NB4 (cell line): Measurements from ENCODE around the gene KLHL26.

Experiments used
- DNase-seq: peaks from one replicate; pipeline ENCODE4 v3.0.0; 2010; ENCODE audit warnings: low read depth
- H3K4me3 ChIP-seq: one replicate; pipeline ENCODE4 v1.5.1; 2011; ENCODE audit warnings: mild to moderate bottlenecking, low read depth, low read length, moderate library complexity
- MYC ChIP-seq: IDR thresholded peaks from 2 replicates; pipeline ENCODE4 v1.6.1; 2011; ENCODE audit warnings: low read depth, low read length
- POLR2A ChIP-seq: IDR thresholded peaks from 2 replicates; pipeline ENCODE4 v1.6.1; 2011; ENCODE audit warnings: mild to moderate bottlenecking; ENCODE audit not compliant: insufficient read length; ENCODE audit errors: extremely low read depth
- TF ChIP-seq, protein P1 (sequence below): IDR thresholded peaks from 2 replicates; pipeline ENCODE4 v1.6.1; 2011; ENCODE audit warnings: low read depth, low read length
- TF ChIP-seq, protein P2 (sequence below): IDR thresholded peaks from one replicate; pipeline ENCODE4 v1.5.1; 2012; ENCODE audit warnings: low read depth, low read length

Gene KLHL26

DNA sequence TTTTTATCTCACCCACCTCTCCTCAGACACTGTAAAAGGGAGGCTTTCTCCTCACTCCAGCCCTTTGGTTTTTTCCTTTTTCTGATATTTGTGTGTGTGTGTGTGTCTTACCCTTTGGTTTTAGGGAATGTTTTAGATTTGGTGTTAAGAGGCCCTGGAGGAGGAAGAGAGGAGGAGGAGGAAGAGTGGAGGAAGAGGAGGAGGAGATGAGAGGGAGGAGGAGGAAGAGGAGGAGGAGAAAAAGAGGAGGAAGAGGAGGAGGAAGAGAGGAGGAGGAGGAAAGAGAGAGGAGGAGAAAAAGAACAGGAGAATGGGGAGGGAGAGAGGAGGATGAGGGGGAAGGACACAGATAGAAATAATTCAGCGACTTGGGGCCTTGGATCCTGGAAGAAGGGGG, 10.5 kb downstream of the KLHL26 start:
- no peak for DNase-seq
- TF ChIP-seq MYC = no peak
- TF ChIP-seq, protein P1, sequence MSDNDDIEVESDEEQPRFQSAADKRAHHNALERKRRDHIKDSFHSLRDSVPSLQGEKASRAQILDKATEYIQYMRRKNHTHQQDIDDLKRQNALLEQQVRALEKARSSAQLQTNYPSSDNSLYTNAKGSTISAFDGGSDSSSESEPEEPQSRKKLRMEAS = no peak
- TF ChIP-seq, protein P2, sequence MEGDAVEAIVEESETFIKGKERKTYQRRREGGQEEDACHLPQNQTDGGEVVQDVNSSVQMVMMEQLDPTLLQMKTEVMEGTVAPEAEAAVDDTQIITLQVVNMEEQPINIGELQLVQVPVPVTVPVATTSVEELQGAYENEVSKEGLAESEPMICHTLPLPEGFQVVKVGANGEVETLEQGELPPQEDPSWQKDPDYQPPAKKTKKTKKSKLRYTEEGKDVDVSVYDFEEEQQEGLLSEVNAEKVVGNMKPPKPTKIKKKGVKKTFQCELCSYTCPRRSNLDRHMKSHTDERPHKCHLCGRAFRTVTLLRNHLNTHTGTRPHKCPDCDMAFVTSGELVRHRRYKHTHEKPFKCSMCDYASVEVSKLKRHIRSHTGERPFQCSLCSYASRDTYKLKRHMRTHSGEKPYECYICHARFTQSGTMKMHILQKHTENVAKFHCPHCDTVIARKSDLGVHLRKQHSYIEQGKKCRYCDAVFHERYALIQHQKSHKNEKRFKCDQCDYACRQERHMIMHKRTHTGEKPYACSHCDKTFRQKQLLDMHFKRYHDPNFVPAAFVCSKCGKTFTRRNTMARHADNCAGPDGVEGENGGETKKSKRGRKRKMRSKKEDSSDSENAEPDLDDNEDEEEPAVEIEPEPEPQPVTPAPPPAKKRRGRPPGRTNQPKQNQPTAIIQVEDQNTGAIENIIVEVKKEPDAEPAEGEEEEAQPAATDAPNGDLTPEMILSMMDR = no peak
- TF ChIP-seq POLR2A = no peak
- no peak overlapping the region for H3K4me3 ChIP-seq

DNA sequence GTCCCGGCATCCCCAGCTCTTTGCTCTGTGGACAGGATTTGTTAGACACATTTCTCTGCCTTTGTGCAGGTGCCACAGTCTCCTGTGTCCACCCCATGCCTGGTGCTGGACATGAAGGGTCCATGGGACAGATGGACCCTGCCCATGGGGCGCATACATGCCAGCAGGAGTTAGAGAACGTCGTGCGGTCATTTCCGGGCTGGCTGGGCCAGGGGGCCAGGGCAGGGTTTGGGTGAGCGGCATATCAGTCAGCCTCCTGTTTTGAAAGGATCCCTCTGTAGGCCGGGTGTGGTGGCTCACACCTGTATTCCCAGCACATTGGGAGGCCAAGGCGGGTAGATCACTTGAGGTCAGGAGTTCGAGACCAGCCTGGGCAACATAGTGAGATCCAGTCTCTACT, 11.0 kb downstream of the KLHL26 start:
- TF ChIP-seq, protein P1 = no peak
- TF ChIP-seq, protein P2 = no peak
- TF ChIP-seq MYC = no peak
- TF ChIP-seq POLR2A = no peak
- DNase-seq = no peak
- H3K4me3 ChIP-seq = no peak overlapping the region

DNA sequence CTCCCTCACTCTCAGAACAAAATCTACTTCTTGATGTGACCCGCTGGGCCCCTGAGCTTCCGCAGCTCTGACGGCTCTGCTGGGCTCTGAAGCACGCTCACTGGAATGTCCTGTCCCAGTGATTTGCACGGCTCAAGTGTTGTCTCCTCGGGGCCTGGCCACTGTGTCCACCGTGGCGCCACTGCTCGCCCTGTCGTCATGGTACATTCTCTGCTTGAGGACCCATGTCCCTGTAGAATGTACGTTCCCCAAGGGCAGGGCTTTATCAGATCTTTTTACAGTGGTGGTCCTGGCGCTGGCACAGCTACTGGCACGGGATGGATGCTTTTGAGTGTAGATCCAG, 12.1 kb downstream of the KLHL26 start:
- DNase-seq = no peak
- H3K4me3 ChIP-seq = no peak overlapping the region
- TF ChIP-seq POLR2A (no peak), MYC (no peak)

DNA sequence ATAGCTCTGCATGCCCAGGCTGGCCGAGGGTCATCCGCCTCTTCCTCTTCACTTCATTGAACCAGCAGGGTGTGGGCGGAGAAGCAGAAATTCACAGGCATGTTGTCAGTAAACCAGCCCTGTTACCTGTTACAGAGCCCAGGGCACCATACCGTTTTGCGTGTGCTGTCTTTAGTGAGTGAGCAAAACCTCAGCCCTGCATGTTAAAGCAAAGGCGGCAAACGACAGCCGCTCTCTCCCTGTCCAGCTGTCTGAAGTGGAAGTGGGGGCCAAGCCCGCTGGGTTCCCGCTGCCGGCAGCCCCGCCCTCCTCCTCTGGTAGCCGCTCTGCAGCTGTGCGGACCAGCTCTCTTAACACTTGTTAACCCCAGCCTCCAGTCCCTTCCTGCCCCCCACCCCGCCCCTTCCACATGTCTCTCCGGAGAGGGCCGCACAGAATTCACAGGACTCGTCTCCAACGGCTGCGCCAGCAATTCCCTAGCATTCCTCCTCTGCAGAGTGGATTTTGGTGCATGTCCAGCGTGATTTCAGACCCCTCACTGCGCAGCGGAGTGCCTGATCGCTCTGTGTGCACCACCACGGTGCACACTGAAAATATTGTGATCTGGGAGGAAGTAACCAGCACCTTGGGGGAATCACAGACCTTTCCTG, 12.7 kb downstream of the KLHL26 start:
- no peak overlapping the region for H3K4me3 ChIP-seq
- TF ChIP-seq, protein P2 = no peak
- TF ChIP-seq, protein P1 = no peak
- TF ChIP-seq POLR2A (no peak), MYC (no peak)
- no peak for DNase-seq

DNA sequence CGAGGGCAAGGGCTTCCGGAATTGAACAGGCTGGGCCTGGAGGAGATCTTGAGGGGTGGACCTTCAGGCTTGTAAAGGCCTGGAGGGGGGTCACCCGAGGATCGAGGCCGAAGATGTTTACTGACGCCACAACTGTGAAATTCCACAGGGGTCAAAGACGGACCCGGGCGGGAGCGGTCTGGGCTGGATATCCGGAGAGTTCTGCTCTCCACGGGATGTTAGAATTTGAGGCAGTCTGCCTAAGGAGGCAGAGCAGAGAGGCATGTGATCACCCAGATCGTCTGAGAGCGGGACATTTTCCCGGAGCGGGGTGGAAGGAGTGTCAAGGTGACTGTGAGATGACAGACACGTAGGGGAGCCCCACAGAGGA, 13.2 kb downstream of the KLHL26 start:
- H3K4me3 ChIP-seq = no peak overlapping the region
- DNase-seq = no peak
- TF ChIP-seq POLR2A = no peak
- TF ChIP-seq, protein P2 = no peak
- TF ChIP-seq MYC = no peak
- TF ChIP-seq, protein P1 = no peak

DNA sequence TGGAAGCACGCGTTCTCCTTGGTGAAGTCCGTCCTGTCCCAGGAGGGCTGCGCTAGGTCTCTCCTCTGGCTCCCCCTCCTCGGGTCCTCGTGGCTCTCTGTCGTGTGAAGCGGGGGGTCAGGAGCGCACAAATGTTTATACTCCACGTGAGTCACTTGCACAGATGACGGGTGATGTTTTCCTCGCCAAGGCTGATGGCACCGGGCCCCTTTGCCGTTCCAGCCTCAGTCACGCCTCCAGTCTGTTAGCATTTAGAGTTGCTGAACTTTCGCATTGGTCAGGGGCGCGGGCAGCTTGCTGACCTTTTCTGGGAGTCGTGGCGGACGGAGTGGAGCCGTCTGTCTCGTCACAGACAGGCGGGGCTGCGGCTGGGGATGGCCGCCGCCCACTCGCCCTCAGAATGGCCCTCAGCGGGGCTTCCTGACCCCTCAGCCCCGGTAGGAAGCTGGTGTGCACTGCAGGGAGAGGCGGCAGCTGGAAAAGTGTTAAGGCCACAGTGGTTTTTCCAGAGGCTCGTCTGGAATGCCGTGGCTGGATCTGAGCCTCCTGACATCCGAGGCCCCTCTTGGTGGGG, 13.7 kb downstream of the KLHL26 start:
- DNase-seq = no peak
- TF ChIP-seq, protein P1 = no peak
- TF ChIP-seq, protein P2 = no peak
- no peak overlapping the region for H3K4me3 ChIP-seq
